ENCODE results near the gene PTPRN.

GRCh38 chr2:219314804-219315468 lies 5.7 kb upstream of the PTPRN start:
- TF ChIP-seq, protein P1, sequence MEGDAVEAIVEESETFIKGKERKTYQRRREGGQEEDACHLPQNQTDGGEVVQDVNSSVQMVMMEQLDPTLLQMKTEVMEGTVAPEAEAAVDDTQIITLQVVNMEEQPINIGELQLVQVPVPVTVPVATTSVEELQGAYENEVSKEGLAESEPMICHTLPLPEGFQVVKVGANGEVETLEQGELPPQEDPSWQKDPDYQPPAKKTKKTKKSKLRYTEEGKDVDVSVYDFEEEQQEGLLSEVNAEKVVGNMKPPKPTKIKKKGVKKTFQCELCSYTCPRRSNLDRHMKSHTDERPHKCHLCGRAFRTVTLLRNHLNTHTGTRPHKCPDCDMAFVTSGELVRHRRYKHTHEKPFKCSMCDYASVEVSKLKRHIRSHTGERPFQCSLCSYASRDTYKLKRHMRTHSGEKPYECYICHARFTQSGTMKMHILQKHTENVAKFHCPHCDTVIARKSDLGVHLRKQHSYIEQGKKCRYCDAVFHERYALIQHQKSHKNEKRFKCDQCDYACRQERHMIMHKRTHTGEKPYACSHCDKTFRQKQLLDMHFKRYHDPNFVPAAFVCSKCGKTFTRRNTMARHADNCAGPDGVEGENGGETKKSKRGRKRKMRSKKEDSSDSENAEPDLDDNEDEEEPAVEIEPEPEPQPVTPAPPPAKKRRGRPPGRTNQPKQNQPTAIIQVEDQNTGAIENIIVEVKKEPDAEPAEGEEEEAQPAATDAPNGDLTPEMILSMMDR (conservative IDR thresholded peaks at IDR 0.05; ENCODE audit: low read depth, low read length) = no peak
- TF ChIP-seq MAZ (IDR thresholded peaks at IDR 0.05; ENCODE audit: borderline replicate concordance, low read depth, low read length) (no peak), RAD21 (IDR thresholded peaks at IDR 0.05; ENCODE audit: low read length) (no peak), RCOR1 (IDR thresholded peaks at IDR 0.05; ENCODE audit: insufficient replicate concordance, low read length) (no peak), FOS (IDR thresholded peaks at IDR 0.05; ENCODE audit: low read depth, low read length) (no peak)
